ENCODE measurements around the gene URB1. TPM values are rescaled to one million over a fixed set of nuclear protein-coding genes. Genes with fewer than 3 reads are reported as not detected.
A peak's percentile ranks its signal among the peaks of the same experiment; 100 is the strongest.
"Not testable (repeated sequence)": the region's sequence is repeated elsewhere in the genome, so short reads cannot be mapped to it uniquely, and the experiment has no call there.

The URB1 gene
- total RNA-seq, 2 experiments from 2014 or later: 17.4 to 19.4 TPM

GRCh38 chr21:32282992-32283391 is 109.8 kb downstream of the URB1 start:
- ATAC-seq: no peak
- Mint-ChIP-seq H3K4me1 (ENCODE audit: low read depth) (peaks cover 22% of the 10 kb centered on the region), H3K36me3 (ENCODE audit: low read depth) (peaks cover 2% of the 10 kb centered on the region), H3K27me3 (ENCODE audit: low read depth) (no peaks in the 10 kb centered on the region), H3K9me3 (ENCODE audit: insufficient read depth) (no peaks in the 10 kb centered on the region), H3K27ac (no peak overlapping the region), H3K4me3 (no peak overlapping the region)
- DNase-seq: no peak
- POLR2A ChIA-PET: no interaction called here
- CTCF ChIA-PET: no interaction called here

GRCh38 chr21:32281531-32281930 is 111.3 kb downstream of the URB1 start:
- POLR2A ChIA-PET: no interaction called here
- DNase-seq (peak; percentile 7), ATAC-seq (no peak)
- Mint-ChIP-seq H3K4me3 (no peak overlapping the region), H3K36me3 (ENCODE audit: low read depth) (peaks cover 2% of the 10 kb centered on the region), H3K27me3 (ENCODE audit: low read depth) (no peaks in the 10 kb centered on the region), H3K4me1 (ENCODE audit: low read depth) (peaks cover 32% of the 10 kb centered on the region), H3K9me3 (ENCODE audit: insufficient read depth) (no peaks in the 10 kb centered on the region), H3K27ac (no peak overlapping the region)
- CTCF ChIA-PET: no interaction called here

GRCh38 chr21:32279377-32279680 is 113.5 kb downstream of the URB1 start:
- DNase-seq: no peak
- Mint-ChIP-seq H3K36me3 (ENCODE audit: low read depth) (peaks cover 5% of the 10 kb centered on the region), H3K27me3 (ENCODE audit: low read depth) (no peaks in the 10 kb centered on the region), H3K9me3 (ENCODE audit: insufficient read depth) (no peaks in the 10 kb centered on the region), H3K27ac (peak overlapping the region; percentile 95), H3K4me3 (peak overlapping the region; percentile 99), H3K4me1 (ENCODE audit: low read depth) (peaks cover 32% of the 10 kb centered on the region)
- ATAC-seq: no peak
- CTCF ChIA-PET: interaction anchor here (0.6 to 0.9 kb wide), 2 partner anchors 88 to 446 kb away, joined by 3 to 5 read pairs; no protein-coding TSS in a partner anchor
- POLR2A ChIA-PET: interaction anchor here (0.5 to 0.6 kb wide), 2 partner anchors 90 to 1216 kb away, joined by 3 read pairs; no protein-coding TSS in a partner anchor

- ChIA-PET CTCF (interaction anchor here (0.6 to 1.3 kb wide), 3 partner anchors 9 to 447 kb away, joined by 3 to 5 read pairs (median 5); no protein-coding TSS in a partner anchor), POLR2A (interaction anchor here (0.5 to 0.6 kb wide), 3 partner anchors 85 to 1216 kb away, joined by 3 to 5 read pairs (median 3); no protein-coding TSS in a partner anchor)
- H3K36me3 Mint-ChIP-seq (ENCODE audit: low read depth): peaks cover 6% of the 10 kb centered on the region
- no peaks in the 10 kb centered on the region for H3K9me3 Mint-ChIP-seq (ENCODE audit: insufficient read depth)
- DNase-seq: peak; percentile 97
- ATAC-seq: peak; percentile 95
- H3K4me3 Mint-ChIP-seq: peak within 1 kb of the TSS; percentile 99
- H3K4me1 Mint-ChIP-seq (ENCODE audit: low read depth): peaks cover 32% of the 10 kb centered on the region
- peak within 1 kb of the TSS; percentile 95 for H3K27ac Mint-ChIP-seq
- no peaks in the 10 kb centered on the region for H3K27me3 Mint-ChIP-seq (ENCODE audit: low read depth)
Observed at GRCh38 chr21:32278518-32279376, 114.1 kb downstream of the URB1 start, which contains the start of gene MIS18A. Gene MIS18A, minus strand, starts transcription at chr21:32279049. Its CDS starts 35 bp downstream, at chr21:32279014.

- CTCF ChIA-PET: interaction anchor here (1.3 kb wide), 1 partner anchor 9 kb away, joined by 5 read pairs; no protein-coding TSS in a partner anchor
- DNase-seq: peak; percentile 33
- Mint-ChIP-seq H3K36me3 (ENCODE audit: low read depth) (peaks cover 6% of the 10 kb centered on the region), H3K27ac (peak overlapping the region; percentile 95), H3K9me3 (ENCODE audit: insufficient read depth) (no peaks in the 10 kb centered on the region), H3K4me3 (peak overlapping the region; percentile 99), H3K27me3 (ENCODE audit: low read depth) (no peaks in the 10 kb centered on the region), H3K4me1 (ENCODE audit: low read depth) (peaks cover 32% of the 10 kb centered on the region)
- POLR2A ChIA-PET: interaction anchor here (0.6 kb wide), 1 partner anchor 85 kb away, joined by 5 read pairs; no protein-coding TSS in a partner anchor
- ATAC-seq: peak; percentile 28
Observed at GRCh38 chr21:32278103-32278502, 114.7 kb downstream of the URB1 start.

GRCh38 chr21:32276671-32277070 is 116.1 kb downstream of the URB1 start:
- no peak overlapping the region for H3K27ac Mint-ChIP-seq
- ATAC-seq: no peak
- H3K27me3 Mint-ChIP-seq (ENCODE audit: low read depth): no peaks in the 10 kb centered on the region
- POLR2A ChIA-PET: no interaction called here
- no peak for DNase-seq
- H3K9me3 Mint-ChIP-seq (ENCODE audit: insufficient read depth): no peaks in the 10 kb centered on the region
- CTCF ChIA-PET: interaction anchor here (1.1 kb wide), 1 partner anchor 411 kb away, joined by 3 read pairs; no protein-coding TSS in a partner anchor
- H3K4me3 Mint-ChIP-seq: no peak overlapping the region
- peaks cover 6% of the 10 kb centered on the region for H3K36me3 Mint-ChIP-seq (ENCODE audit: low read depth)
- H3K4me1 Mint-ChIP-seq (ENCODE audit: low read depth): peaks cover 31% of the 10 kb centered on the region

- H3K4me3 Mint-ChIP-seq: no peak overlapping the region
- no peaks in the 10 kb centered on the region for H3K27me3 Mint-ChIP-seq (ENCODE audit: low read depth)
- no peak for DNase-seq
- no peaks in the 10 kb centered on the region for H3K4me1 Mint-ChIP-seq (ENCODE audit: low read depth)
- ChIA-PET CTCF (interaction anchor here (0.8 to 1.1 kb wide), 2 partner anchors 9 to 13 kb away, joined by 3 read pairs; no protein-coding TSS in a partner anchor), POLR2A (no interaction called here)
- H3K9me3 Mint-ChIP-seq (ENCODE audit: insufficient read depth): no peaks in the 10 kb centered on the region
- no peak overlapping the region for H3K27ac Mint-ChIP-seq
- peaks cover 25% of the 10 kb centered on the region for H3K36me3 Mint-ChIP-seq (ENCODE audit: low read depth)
- ATAC-seq: no peak
Observed at GRCh38 chr21:32270748-32271147, 122.1 kb downstream of the URB1 start.

GRCh38 chr21:32265321-32265720 is 127.5 kb downstream of the URB1 start:
- ATAC-seq; POLR2A ChIA-PET; H3K27me3 Mint-ChIP-seq (ENCODE audit: low read depth); H3K9me3 Mint-ChIP-seq (ENCODE audit: insufficient read depth); H3K4me3 Mint-ChIP-seq; CTCF ChIA-PET; H3K27ac Mint-ChIP-seq; DNase-seq; H3K4me1 Mint-ChIP-seq (ENCODE audit: low read depth): not testable (repeated sequence)
- peaks cover 21% of the 10 kb centered on the region for H3K36me3 Mint-ChIP-seq (ENCODE audit: low read depth)

GRCh38 chr21:32261929-32262328 is 130.9 kb downstream of the URB1 start:
- Mint-ChIP-seq H3K4me1 (ENCODE audit: low read depth) (peaks cover 1% of the 10 kb centered on the region), H3K36me3 (ENCODE audit: low read depth) (peaks cover 11% of the 10 kb centered on the region), H3K27me3 (ENCODE audit: low read depth) (no peaks in the 10 kb centered on the region), H3K4me3 (no peak overlapping the region), H3K9me3 (ENCODE audit: insufficient read depth) (no peaks in the 10 kb centered on the region), H3K27ac (no peak overlapping the region)
- ATAC-seq (no peak), DNase-seq (no peak)
- ChIA-PET POLR2A (no interaction called here), CTCF (interaction anchor here (0.8 to 1.3 kb wide), 3 partner anchors 9 to 397 kb away, joined by 3 read pairs; no protein-coding TSS in a partner anchor)

Other genes with a start within 250 kb of the URB1 start
- 10 to 100 TPM; 27.5 to 29.4 TPM for gene MIS18A, start 114.0 kb downstream of the URB1 start, total RNA-seq
- not detected for gene MRAP, start 94.2 kb downstream of the URB1 start, total RNA-seq
- gene EVA1C, start 19.7 kb upstream of the URB1 start, total RNA-seq: 1 to 10 TPM; 3.0 to 3.5 TPM
- gene TCP10L, start 192.5 kb upstream of the URB1 start, total RNA-seq: under 1 TPM; 0.42 to 0.68 TPM
- 10 to 100 TPM; 36.7 to 38.2 TPM for gene CFAP298, start 219.4 kb upstream of the URB1 start, total RNA-seq

Data from activated CD8-positive, alpha-beta T cell treated with anti-CD3 and anti-CD28 coated beads, Interleukin-2, amount 10 ng/mL, durations not matched to agents 7 days and 5 days (primary cell).